Stimulated activated CD4-positive, alpha-beta T cell treated with anti-CD3 and anti-CD28 coated beads, Interleukin-12 subunit alpha, Interleukin-12 subunit beta, amount 100 ng/mL, for 4 hours (primary cell): Measurements from ENCODE around the gene GATAD2A.

Experiments used
- DNase-seq: peaks from one replicate; pipeline ENCODE4 v3.0.0-alpha.2; 2020

GATAD2A gene

GRCh38 chr19:19422156-19422555, 16.7 kb downstream of the GATAD2A start:
- DNase-seq, result no peak

- no peak for DNase-seq
Observed at GRCh38 chr19:19423322-19423721, 17.8 kb downstream of the GATAD2A start.

- DNase-seq, result no peak
Observed at GRCh38 chr19:19425170-19425875, 19.8 kb downstream of the GATAD2A start.

DNA sequence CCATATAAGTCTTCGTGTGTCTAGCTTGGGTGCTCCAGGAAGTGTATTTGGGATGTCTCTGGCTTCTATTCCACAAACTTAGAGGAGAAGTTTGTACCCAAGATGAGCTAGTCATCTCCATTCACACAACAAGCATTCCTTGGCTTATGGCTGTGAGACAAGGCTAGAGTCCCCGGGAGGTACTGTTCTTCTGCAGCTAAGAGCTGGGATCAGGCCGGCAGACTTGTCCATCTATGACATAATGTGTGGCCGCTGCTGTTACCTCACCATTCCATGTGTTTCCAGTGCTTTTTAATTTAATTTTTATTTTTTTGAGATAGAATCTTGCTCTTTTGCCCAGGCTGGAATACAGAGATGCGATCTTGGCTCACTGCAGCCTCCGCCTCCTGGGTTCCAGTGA, 20.7 kb downstream of the GATAD2A start:
- no peak for DNase-seq

GRCh38 chr19:19426799-19427198, 21.3 kb downstream of the GATAD2A start:
- no peak for DNase-seq

DNA sequence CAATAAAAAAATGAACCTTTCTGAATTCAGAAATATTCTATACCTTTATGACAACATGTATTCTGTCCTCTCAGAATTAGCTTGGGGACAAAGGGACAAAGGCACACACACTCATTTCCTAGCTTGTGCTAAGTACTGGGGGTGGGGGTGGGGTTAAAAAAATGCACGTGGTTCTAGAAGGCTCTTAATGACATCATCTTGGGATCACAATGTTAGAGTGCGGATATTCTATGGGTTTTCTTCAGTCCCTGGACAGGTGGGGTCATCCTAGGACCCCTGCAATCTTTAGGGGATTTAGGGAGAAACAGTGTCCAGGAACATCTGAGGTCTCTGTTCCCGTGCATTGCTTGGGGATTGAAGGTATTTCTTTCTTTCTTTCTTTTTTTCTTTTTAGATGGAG, 21.8 kb downstream of the GATAD2A start:
- no peak for DNase-seq

DNA sequence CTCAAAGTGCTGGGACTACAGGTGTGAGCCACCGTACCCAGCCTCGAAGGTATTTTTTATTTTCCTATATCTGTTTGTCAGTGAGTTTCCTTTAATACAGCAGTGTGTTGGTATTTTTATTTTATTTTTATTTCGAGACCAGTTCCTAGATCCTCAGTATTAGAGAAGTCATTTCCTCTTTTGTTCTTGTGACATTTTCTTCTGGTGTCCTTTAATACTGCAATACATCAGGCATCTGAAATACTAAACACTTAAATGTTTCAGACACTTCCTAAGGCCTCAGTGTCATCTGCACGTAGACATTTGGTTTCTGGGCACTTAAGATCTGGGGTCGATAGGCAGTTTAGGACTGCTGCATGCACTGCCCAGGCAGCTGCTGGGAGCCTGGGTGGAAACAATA, 22.5 kb downstream of the GATAD2A start:
- DNase-seq, result no peak

- DNase-seq, result no peak
Observed at GRCh38 chr19:19428746-19429145, 23.3 kb downstream of the GATAD2A start.

DNA sequence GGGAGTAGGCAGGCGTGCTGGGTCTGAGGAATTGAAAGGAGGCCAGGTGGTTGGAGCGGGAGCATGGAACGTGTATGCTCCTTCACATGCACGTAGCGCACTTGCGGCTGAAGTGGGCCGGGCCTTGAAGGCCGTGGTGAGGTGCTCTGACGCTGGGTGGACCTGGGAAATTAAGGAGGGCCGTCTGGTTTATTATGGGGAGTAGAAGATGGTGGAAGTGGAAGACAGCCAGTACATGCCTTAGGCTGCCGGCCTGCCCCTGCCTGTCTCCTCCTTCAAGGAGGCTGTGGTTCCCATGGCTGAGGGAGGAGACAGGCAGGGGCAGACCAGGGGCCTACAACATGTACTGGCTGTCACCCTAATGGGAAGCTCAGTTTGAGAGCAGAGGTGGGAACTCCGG, 23.9 kb downstream of the GATAD2A start:
- no peak for DNase-seq

- no peak for DNase-seq
Observed at GRCh38 chr19:19432732-19433131, 27.3 kb downstream of the GATAD2A start.

DNA sequence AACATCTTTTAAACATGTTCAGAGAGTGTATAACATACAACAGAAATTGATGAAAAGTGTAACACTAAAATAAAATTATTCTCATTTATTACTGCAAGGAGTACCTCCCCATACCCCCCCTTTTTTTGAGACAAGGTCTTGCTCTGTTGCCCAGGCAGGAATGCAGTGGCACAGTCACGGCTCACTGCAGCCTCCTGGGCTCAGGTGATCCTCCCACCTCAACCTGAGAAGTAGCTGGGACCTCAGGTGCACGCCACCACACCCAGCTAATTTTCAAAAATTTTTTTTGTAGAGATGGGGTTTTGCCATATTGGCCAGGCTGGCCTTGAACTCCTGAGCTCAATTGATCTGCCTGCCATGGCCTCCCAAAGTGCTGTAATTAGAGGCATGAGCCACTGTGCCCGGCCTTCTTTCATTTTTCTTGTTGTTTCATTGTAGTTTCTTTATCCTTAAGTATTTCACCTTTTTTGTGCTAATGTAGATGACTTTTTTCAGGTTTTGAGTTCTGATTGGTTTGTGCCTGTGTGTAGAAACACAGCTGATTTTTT, 28.3 kb downstream of the GATAD2A start:
- no peak for DNase-seq

GRCh38 chr19:19434483-19435045, 29.1 kb downstream of the GATAD2A start:
- no peak for DNase-seq

- DNase-seq, result no peak
Observed at GRCh38 chr19:19436137-19436691, 30.7 kb downstream of the GATAD2A start.

DNA sequence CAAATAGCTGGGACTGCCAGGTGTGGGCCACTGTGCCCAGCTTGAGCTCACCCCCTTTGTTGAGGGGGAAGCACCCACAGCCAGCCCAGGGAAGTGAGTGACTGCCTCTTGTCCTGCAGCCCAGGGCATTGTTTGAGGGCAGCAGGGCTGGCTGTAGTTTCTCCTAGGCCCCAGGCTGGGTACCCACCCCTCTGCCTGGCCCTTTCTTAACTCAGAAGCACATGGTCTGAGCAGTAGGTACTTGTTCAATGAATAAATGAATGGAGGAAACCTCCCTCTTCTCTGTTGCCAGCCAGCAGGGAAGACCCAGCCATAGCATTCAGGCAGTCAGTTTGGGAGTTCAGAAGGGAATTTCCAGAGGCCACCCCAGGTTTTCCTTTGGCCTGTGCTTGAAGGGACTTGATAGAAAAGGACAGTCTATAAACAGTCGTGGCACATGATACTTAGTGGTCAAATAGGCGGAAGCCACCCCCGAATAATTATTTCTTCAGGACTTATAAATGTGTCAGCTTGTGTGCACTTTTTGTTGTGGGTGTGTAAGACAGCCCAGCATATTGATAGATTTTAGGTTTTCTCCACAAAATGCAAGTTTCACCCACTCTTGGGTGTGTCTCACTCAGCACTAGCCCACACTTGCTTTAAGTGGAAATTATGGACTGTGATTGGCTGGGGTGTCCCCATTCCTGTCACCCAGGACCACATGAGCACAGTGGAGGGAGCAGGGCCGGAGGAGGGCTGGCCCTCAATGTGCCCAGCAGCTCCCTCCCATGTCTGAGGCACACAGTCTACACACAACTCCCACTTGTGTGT, 33.1 kb downstream of the GATAD2A start:
- DNase-seq, result no peak

- DNase-seq, result no peak
Observed at GRCh38 chr19:19439176-19439482, 33.7 kb downstream of the GATAD2A start.

- no peak for DNase-seq
Observed at GRCh38 chr19:19443283-19443682, 37.8 kb downstream of the GATAD2A start.

GRCh38 chr19:19443902-19444680, 38.6 kb downstream of the GATAD2A start:
- DNase-seq, result no peak

DNA sequence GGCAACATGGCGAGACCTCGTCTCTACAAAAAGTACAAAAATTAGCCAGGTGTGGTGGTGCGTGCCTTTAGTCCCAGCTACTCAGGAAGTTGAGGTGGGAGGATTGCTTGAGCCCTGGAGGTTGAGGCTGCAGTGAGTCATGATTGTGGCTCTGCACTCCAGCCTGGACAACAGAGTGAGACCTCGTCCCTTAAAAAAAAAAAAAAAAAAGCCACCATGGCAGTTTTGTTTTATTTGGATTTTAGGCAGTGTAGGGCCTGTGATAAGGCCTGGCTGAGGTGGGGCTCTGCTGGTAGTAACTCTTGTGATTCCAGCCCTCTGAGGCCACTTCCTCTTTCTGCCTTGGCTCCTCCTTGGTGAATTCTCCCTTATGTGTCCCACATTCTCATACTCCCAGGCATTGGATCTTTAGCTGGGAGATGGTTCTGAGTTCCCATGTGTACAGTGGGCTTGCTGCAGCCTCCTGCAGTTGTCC, 39.2 kb downstream of the GATAD2A start:
- DNase-seq, result no peak

DNA sequence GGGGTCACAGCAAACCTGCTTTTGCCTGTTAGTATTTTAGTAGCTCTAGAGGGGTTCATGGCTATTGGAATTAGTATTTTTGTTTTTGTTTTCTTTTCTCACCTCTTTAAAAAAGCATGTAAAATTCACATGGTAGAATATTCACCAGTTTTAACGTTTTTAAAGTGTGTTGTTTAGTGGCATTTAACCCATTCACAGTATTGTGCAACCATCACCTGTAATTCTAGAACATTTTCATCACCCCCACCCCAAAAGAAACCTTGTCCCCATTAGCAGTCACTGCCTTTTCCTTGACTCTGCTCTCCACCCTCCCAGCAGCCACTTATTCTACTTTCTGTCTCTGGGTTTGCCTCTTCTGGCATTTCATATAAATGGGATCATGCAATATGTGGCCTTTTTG, 39.8 kb downstream of the GATAD2A start:
- DNase-seq, result no peak

- DNase-seq, result no peak
Observed at GRCh38 chr19:19445911-19446361, 40.5 kb downstream of the GATAD2A start.

- DNase-seq, result no peak
Observed at GRCh38 chr19:19446655-19447437, 41.4 kb downstream of the GATAD2A start.
